HG02759 (cell line): ENCODE data around the gene CCDC170.
A peak's percentile ranks its signal among the peaks of the same experiment; 100 is the strongest.
"Not testable (repeated sequence)": the region's sequence is repeated elsewhere in the genome, so short reads cannot be mapped to it uniquely, and the experiment has no call there.

ENCODE experiments used
- ATAC-seq: cut with Tn5 transposase; IDR thresholded peaks from one replicate; pipeline ENCODE4 v1.9.1; 2021; ENCODE audit warnings: mild to moderate bottlenecking, moderate library complexity; ENCODE audit not compliant: unreplicated experiment

Gene CCDC170

GRCh38 chr6:151493161-151493803, 535 bp upstream of the CCDC170 start:
- peak; percentile 25 for ATAC-seq

DNA sequence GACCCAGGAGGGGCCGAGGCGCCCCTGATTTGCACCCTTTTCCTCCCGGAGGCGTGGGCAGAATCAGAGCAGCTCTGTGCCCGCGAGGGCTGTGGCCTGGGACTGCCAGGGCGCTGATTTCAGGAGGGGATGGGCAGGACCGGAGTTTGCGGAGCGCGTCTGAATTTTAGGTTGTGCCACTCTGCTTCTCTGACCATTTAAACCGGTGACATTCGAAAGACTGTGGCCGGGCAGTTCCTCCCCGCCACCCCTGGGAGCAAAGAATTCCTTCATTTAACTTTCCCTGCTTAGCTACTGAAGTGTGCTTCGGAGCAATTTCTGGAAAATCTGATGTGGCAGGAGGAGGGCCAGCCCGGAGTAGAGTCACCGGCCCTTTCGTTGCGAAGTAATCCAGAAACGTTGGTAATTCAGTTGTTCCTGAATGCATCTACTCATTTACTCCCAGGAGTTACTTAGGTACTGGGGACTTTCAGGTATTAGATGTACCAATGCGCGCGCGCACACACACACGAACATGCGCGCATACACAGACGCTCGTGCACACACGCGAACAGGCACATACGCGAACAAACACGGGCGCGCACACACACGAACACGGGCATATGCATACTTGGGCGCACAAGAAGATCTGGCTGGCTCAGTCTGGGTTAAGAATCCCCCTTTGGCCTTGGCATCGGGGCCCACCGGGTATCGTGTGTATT, 568 bp downstream of the CCDC170 start:
- peak; percentile 43 for ATAC-seq

DNA sequence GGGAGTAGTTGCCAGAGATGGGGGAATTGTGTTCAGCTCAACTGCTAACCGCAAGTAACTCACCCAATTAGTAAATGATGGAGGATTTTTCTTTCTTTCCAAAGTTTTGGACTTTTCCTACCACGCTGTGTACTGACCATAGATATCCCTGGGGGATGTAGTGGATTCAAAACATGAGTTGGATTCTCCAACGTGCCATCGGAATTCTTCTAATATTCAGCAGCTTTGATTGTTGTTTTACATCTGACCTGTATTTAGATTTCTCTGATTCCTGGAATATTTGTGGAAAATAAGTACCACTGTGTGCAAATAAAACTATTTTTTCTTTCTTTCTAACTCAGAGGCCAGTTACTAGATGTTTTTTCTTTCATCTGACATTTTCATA, 1.1 kb downstream of the CCDC170 start:
- ATAC-seq, result no peak

DNA sequence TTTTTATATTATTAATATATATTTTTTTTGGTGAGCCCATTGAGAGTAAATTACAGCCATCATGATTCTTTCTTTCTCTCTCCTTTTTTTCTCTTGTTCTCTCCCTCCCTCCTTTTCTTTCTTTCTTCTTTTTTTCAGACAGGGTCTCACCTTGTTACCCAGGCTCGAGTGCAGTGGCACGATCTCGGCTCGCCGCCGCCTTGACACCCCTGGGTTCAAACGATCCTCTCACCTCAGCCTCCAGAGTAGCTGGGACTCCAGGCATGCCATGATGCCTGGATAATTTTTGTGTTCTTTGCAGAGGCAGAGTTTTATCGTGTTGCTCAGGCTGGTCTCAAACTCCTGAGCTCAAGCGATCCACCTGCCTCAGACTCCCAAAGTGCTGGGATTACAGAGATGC, 1.6 kb downstream of the CCDC170 start:
- no peak for ATAC-seq

DNA sequence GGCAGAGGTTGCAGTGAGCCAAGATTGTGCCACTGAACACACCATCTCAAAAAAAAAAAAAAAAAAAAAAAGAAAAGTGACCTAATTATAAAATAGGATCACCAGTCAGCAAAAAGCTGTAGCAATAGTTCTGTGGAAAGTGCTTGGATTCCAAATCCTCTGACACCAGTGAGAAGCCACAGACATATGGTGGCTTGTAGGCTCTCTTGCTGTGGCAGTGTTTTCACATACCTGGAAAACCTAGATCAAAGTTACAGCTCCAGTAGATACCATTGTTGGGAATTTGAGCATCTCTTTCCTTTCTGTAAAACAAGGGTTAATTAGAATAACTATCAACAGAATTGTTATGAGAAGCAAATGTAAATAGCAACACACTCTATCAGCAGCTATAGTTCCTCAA, 4.1 kb downstream of the CCDC170 start:
- ATAC-seq, result no peak

- ATAC-seq, result peak; percentile 49
Measured at GRCh38 chr6:151498327-151498726, 4.5 kb downstream of the CCDC170 start.

GRCh38 chr6:151499551-151499950, 5.7 kb downstream of the CCDC170 start:
- no peak for ATAC-seq

GRCh38 chr6:151501511-151502136, 7.8 kb downstream of the CCDC170 start:
- no peak for ATAC-seq

DNA sequence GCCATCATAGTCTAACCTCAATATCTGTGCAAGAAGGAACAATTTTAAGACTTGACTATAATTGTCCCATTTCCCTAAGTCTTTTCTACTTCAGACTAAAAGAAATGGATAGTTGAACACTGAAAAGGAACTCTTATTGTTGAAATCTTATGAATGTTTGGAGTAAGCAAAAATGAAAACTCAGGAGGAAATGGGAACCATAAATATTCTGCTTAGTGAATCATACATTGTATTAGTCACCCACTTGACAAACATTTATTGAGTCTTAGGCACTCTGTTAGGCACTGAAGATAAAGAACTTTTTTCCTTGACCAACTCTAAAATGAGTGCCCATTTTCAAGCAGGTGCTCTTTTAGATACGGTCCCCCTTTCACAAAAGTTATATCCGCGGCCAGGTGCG, 8.7 kb downstream of the CCDC170 start:
- no peak for ATAC-seq

GRCh38 chr6:151506761-151507160, 12.9 kb downstream of the CCDC170 start:
- no peak for ATAC-seq

GRCh38 chr6:151509048-151509447, 15.2 kb downstream of the CCDC170 start:
- ATAC-seq, result no peak

- no peak for ATAC-seq
Measured at GRCh38 chr6:151512481-151512880, 18.7 kb downstream of the CCDC170 start.

GRCh38 chr6:151514000-151514730, 20.3 kb downstream of the CCDC170 start:
- ATAC-seq, result no peak

DNA sequence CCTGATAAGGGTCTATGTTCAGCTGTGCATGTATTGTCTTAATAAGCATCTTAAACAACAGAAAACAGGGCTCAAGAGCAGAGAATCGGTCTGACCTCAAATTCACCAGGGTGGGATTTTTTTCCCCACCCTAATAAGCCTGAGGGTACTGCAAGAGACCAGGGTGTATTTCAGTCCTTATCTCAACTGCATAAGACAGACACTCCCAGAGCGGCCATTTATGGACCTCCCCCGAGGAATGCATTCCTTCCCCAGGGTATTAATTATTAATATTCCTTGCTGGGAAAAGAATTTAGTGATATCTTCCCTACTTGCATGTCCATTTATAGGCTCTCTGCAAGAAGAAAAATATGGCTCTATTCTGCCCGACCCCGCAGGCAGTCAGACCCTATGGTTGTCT, 25.2 kb downstream of the CCDC170 start:
- not testable (repeated sequence) for ATAC-seq

- ATAC-seq, result no peak
Measured at GRCh38 chr6:151523034-151523433, 29.2 kb downstream of the CCDC170 start.

- no peak for ATAC-seq
Measured at GRCh38 chr6:151524059-151524458, 30.2 kb downstream of the CCDC170 start.

GRCh38 chr6:151534576-151534975, 40.8 kb downstream of the CCDC170 start:
- ATAC-seq, result no peak

DNA sequence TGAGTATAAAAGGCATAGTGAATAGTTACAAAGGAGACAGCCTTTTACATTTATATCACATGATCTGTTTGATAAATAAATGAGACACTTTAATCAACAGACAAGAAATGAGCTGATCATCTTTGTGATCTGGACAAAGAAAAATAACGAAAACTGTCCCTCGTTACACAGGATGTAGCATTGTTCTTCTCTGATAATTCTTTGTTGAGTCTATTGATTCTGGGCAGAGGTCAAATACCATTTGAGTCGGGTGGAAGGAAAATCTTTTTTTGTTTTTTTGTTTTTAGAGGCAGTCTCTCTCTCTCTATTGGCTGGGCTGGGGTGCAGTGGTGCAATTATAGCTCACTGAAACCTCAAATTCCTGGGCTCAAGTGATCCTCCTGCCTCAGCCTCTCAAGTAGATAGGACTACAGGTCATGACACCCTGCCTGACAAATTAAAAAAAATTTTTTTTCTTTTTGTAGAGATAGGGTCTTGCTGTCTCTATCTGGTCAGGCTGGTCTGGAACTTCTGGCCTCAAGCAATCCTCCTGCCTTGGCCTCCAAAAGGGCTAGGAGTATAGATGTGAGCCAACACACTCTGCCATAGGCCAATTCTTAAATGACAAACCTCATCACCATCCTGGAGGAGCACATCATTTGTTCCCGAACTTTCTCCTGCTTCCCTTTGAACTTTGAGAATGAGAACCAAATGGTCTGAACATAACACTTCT, 41.8 kb downstream of the CCDC170 start:
- no peak for ATAC-seq

DNA sequence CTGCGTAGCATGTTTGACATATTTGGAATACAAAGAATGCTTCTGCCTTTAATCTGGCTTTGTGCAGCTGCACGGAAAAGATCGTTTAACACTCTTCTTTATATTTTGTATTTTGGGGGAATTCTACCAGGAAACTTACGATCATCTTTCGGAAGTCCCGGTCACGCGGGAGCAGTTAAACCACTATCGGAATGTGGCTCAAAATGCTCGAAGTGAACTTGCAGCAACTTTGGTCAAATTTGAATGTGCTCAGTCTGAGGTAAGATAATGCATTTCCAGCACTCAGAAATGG, 42.3 kb downstream of the CCDC170 start:
- ATAC-seq, result no peak

GRCh38 chr6:151537556-151537955, 43.7 kb downstream of the CCDC170 start:
- no peak for ATAC-seq
